ENCODE measurements around the gene NRG2.

NRG2 gene

DNA sequence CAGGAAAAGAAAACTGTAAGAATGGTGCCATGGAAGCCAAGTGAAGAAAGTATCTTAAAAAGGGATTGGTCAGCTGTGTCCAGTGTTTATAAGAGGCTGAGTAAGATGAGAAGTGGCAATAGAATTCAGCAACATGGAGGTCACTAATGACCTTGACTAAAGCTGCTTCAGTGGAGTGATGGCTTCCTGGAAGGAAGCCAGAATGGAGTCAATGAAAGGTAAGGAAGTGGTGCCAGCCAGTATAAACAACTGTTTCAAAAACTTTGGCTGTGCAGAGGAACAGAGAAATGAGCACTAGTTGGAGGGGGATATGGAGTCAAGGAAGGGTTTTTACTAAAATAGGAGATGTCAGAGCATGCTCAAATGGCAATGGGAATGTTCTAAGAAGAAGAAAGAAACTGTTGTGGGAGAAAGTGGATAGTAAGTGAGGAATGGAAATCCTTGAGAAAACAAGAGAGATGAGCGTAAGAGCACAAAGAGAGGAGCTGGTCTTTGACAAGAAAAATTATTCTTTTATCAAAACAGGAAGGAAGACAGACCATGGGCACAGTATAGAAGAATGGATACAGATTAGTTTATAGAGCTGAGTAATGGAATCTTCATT is 11.1 kb upstream of the NRG2 start:
- TF ChIP-seq ZNF565 (CRISPR knock-in tag; conservative IDR thresholded peaks at IDR 0.05; ENCODE audit: low read depth), result no peak
- TF ChIP-seq ZFP30 (CRISPR knock-in tag; IDR thresholded peaks at IDR 0.05), result no peak
- no peak for TF ChIP-seq ZNF8 (CRISPR knock-in tag; IDR thresholded peaks at IDR 0.05)
- no peak for ATAC-seq

DNA sequence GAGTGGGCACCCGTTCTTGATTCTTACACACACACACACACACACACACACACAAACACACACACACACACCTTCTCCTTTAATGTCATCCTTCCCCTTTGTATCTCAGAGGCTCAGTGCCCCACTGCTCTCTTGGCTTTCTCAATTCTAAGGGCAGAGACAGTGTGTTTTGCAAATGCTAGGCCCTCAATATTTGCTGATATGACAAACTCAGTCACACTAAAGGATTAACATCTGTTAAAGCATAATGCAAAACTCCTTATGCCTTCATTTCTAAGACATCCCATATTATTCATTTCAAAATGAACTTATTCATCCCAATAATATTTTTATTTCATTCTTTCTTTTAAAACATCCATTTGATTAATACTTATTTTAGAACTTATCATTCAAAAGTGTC is 8.9 kb upstream of the NRG2 start:
- no peak for ATAC-seq
- no peak for TF ChIP-seq ZNF565 (CRISPR knock-in tag; conservative IDR thresholded peaks at IDR 0.05; ENCODE audit: low read depth)
- TF ChIP-seq ZC3H10 (CRISPR knock-in tag; IDR thresholded peaks at IDR 0.05), result no peak
- TF ChIP-seq, protein P1, sequence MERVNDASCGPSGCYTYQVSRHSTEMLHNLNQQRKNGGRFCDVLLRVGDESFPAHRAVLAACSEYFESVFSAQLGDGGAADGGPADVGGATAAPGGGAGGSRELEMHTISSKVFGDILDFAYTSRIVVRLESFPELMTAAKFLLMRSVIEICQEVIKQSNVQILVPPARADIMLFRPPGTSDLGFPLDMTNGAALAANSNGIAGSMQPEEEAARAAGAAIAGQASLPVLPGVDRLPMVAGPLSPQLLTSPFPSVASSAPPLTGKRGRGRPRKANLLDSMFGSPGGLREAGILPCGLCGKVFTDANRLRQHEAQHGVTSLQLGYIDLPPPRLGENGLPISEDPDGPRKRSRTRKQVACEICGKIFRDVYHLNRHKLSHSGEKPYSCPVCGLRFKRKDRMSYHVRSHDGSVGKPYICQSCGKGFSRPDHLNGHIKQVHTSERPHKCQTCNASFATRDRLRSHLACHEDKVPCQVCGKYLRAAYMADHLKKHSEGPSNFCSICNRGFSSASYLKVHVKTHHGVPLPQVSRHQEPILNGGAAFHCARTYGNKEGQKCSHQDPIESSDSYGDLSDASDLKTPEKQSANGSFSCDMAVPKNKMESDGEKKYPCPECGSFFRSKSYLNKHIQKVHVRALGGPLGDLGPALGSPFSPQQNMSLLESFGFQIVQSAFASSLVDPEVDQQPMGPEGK (CRISPR knock-in tag; IDR thresholded peaks at IDR 0.05; ENCODE audit: borderline replicate concordance), result no peak
- no peak for TF ChIP-seq RARB (CRISPR knock-in tag; IDR thresholded peaks at IDR 0.05)
- no peak for TF ChIP-seq SNAI2 (CRISPR knock-in tag; IDR thresholded peaks at IDR 0.05)
- no peak for TF ChIP-seq PPARA (CRISPR knock-in tag; IDR thresholded peaks at IDR 0.05; ENCODE audit: borderline replicate concordance)
- TF ChIP-seq, protein P2, sequence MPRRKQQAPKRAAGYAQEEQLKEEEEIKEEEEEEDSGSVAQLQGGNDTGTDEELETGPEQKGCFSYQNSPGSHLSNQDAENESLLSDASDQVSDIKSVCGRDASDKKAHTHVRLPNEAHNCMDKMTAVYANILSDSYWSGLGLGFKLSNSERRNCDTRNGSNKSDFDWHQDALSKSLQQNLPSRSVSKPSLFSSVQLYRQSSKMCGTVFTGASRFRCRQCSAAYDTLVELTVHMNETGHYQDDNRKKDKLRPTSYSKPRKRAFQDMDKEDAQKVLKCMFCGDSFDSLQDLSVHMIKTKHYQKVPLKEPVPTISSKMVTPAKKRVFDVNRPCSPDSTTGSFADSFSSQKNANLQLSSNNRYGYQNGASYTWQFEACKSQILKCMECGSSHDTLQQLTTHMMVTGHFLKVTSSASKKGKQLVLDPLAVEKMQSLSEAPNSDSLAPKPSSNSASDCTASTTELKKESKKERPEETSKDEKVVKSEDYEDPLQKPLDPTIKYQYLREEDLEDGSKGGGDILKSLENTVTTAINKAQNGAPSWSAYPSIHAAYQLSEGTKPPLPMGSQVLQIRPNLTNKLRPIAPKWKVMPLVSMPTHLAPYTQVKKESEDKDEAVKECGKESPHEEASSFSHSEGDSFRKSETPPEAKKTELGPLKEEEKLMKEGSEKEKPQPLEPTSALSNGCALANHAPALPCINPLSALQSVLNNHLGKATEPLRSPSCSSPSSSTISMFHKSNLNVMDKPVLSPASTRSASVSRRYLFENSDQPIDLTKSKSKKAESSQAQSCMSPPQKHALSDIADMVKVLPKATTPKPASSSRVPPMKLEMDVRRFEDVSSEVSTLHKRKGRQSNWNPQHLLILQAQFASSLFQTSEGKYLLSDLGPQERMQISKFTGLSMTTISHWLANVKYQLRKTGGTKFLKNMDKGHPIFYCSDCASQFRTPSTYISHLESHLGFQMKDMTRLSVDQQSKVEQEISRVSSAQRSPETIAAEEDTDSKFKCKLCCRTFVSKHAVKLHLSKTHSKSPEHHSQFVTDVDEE (CRISPR knock-in tag; IDR thresholded peaks at IDR 0.05), result no peak
- no peak for TF ChIP-seq TOX (CRISPR knock-in tag; IDR thresholded peaks at IDR 0.05; ENCODE audit: borderline replicate concordance)
- no peak for TF ChIP-seq ZNF8 (CRISPR knock-in tag; IDR thresholded peaks at IDR 0.05)
- no peak for TF ChIP-seq CSRNP3 (CRISPR knock-in tag; IDR thresholded peaks at IDR 0.05)
- TF ChIP-seq CREB5 (CRISPR knock-in tag; IDR thresholded peaks at IDR 0.05; ENCODE audit: low read depth), result no peak
- no peak for TF ChIP-seq ISL1 (CRISPR knock-in tag; IDR thresholded peaks at IDR 0.05)
- no peak for TF ChIP-seq ARNTL (CRISPR knock-in tag; IDR thresholded peaks at IDR 0.05; ENCODE audit: borderline replicate concordance, low read depth)

- TF ChIP-seq PPARA (CRISPR knock-in tag; IDR thresholded peaks at IDR 0.05; ENCODE audit: borderline replicate concordance), result no peak
- no peak for TF ChIP-seq CREB5 (CRISPR knock-in tag; IDR thresholded peaks at IDR 0.05; ENCODE audit: low read depth)
- TF ChIP-seq OSR1 (CRISPR knock-in tag; IDR thresholded peaks at IDR 0.05), result no peak
- no peak for TF ChIP-seq ZNF8 (CRISPR knock-in tag; IDR thresholded peaks at IDR 0.05)
- TF ChIP-seq, protein P2 (CRISPR knock-in tag; IDR thresholded peaks at IDR 0.05), result no peak
- no peak for TF ChIP-seq ZC3H10 (CRISPR knock-in tag; IDR thresholded peaks at IDR 0.05)
- TF ChIP-seq TCF4 (CRISPR knock-in tag; IDR thresholded peaks at IDR 0.05; ENCODE audit: borderline replicate concordance), result no peak
- TF ChIP-seq, protein P1 (CRISPR knock-in tag; IDR thresholded peaks at IDR 0.05; ENCODE audit: borderline replicate concordance), result no peak
- TF ChIP-seq ZFP3 (CRISPR knock-in tag; IDR thresholded peaks at IDR 0.05), result no peak
- TF ChIP-seq ISL1 (CRISPR knock-in tag; IDR thresholded peaks at IDR 0.05), result no peak
- TF ChIP-seq ESRRG (CRISPR knock-in tag; IDR thresholded peaks at IDR 0.05), result no peak
- no peak for TF ChIP-seq GLIS3 (CRISPR knock-in tag; IDR thresholded peaks at IDR 0.05)
- no peak for TF ChIP-seq ZNF70 (CRISPR knock-in tag; IDR thresholded peaks at IDR 0.05)
- ATAC-seq, result no peak
These were observed 6.6 kb upstream of the NRG2 start for GRCh38 chr5:140049713-140050112.
